ENCODE data around the gene SETDB2. TPM values are rescaled to one million over a fixed set of nuclear protein-coding genes. Genes with fewer than 3 reads are reported as not detected.
"Not testable (repeated sequence)": the region's sequence is repeated elsewhere in the genome, so short reads cannot be mapped to it uniquely, and the experiment has no call there.

SETDB2 gene
- total RNA-seq, 1 experiment from 2014 or later, result 2.7 TPM

DNA sequence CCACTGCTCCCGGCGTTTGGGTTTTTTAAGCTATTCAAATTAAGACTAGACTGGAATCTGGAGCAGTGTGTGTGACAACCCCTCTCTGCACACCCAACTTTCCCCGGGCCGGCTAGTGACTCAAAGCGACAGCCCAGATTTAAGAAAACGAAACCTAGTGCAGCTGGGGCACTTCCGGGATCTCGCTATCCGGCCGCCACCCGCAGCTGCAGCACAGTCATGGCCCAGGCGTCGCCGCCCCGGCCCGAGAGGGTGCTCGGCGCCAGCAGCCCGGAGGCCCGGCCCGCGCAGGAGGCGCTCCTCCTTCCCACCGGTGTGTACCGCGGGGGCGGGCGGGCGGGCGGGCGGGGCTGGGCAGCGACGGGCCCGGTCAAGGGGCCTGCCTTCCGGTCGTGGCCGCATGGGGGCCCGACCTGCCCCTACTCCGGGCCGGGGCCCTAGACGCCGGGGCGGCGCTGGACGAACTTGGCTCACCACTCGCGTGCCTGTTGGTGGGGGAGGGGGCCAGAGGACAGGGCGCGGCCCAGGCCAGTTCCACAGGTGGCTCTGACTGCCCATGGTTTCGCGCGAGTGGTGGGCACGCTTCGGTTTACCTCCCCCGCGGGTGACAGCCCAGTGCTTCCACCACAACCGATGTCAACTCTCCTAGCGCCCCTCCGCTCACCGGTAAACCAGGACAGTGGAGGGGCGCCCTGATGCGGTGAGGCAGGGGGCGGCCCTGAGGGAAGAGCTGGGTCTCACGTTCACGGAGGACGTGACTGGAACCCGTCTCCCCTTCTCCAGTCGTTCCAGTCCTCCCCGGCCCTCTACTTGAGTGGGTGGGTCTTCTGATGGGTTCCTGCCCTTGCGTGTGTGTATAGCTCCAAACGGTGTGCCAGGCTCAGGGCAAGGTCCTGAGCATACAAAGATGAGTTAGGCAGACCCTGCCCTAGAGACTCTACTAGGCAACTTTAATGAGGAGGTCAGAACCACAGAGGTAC lies 52.0 kb downstream of the SETDB2 start, which contains the start of gene PHF11:
TSS of gene PHF11 (plus strand) at position 171 of the 980 bp plus-strand sequence. CDS start at position 220, 49 bp downstream.
- intact Hi-C loops (cut with micrococcal nuclease), result loop anchor here (2.0 to 5.0 kb wide), 2 partner anchors 51 to 111 kb away; partner anchors contain the start of genes CAB39L and SETDB2
- H3K4me1 ChIP-seq (ENCODE audit: insufficient read depth, low read length), result peaks cover 26% of the 10 kb centered on the region
- peak within 1 kb of the TSS; percentile 68 for H3K27ac ChIP-seq (ENCODE audit: low read length)
- DNase-seq (peak; percentile 60), ATAC-seq (peak; percentile 74)
- H3K4me3 ChIP-seq (ENCODE audit: low read length), result peak within 1 kb of the TSS; percentile 72
- H3K9me3 ChIP-seq (ENCODE audit: low read length), result no peaks in the 10 kb centered on the region
- H3K36me3 ChIP-seq (ENCODE audit: low read depth, low read length), result no peaks in the 10 kb centered on the region
- H3K79me2 ChIP-seq (ENCODE audit: low read length), result no peaks in the 10 kb centered on the region
- ChIA-PET POLR2A (ENCODE audit: unreplicated experiment) (interaction anchor here (0.6 to 0.7 kb wide), 3 partner anchors 49 to 107 kb away, joined by 3 to 8 read pairs (median 7); no protein-coding TSS in a partner anchor), CTCF (no interaction called here)
- H3K27me3 ChIP-seq (ENCODE audit: low read length), result no peaks in the 10 kb centered on the region
- H3K4me2 ChIP-seq (ENCODE audit: low read length), result peak within 1 kb of the TSS; percentile 82
- peak within 1 kb of the TSS; percentile 80 for H3K9ac ChIP-seq (ENCODE audit: low read length)
- no peaks in the 10 kb centered on the region for H4K20me1 ChIP-seq (ENCODE audit: low read length)
- H2AFZ ChIP-seq (ENCODE audit: low read length), result peak within 1 kb of the TSS; percentile 89
- TF ChIP-seq EZH2 (IDR thresholded peaks at IDR 0.05; ENCODE audit: low read length, unreplicated experiment) (no peak), EZH2phosphoT487 (IDR thresholded peaks at IDR 0.05; ENCODE audit: borderline replicate concordance, low read length) (no peak)
- TF ChIP-seq, protein P1, sequence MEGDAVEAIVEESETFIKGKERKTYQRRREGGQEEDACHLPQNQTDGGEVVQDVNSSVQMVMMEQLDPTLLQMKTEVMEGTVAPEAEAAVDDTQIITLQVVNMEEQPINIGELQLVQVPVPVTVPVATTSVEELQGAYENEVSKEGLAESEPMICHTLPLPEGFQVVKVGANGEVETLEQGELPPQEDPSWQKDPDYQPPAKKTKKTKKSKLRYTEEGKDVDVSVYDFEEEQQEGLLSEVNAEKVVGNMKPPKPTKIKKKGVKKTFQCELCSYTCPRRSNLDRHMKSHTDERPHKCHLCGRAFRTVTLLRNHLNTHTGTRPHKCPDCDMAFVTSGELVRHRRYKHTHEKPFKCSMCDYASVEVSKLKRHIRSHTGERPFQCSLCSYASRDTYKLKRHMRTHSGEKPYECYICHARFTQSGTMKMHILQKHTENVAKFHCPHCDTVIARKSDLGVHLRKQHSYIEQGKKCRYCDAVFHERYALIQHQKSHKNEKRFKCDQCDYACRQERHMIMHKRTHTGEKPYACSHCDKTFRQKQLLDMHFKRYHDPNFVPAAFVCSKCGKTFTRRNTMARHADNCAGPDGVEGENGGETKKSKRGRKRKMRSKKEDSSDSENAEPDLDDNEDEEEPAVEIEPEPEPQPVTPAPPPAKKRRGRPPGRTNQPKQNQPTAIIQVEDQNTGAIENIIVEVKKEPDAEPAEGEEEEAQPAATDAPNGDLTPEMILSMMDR (conservative IDR thresholded peaks at IDR 0.05; ENCODE audit: low read depth, low read length), result no peak
- H3F3A ChIP-seq (ENCODE audit: low read length, unreplicated experiment), result no peaks in the 10 kb centered on the region
- H3K9me2 ChIP-seq (replicated peaks; ENCODE audit: low read length), result no peaks in the 10 kb centered on the region
- no TSS peak for BruUV-seq (replicated peaks)

DNA sequence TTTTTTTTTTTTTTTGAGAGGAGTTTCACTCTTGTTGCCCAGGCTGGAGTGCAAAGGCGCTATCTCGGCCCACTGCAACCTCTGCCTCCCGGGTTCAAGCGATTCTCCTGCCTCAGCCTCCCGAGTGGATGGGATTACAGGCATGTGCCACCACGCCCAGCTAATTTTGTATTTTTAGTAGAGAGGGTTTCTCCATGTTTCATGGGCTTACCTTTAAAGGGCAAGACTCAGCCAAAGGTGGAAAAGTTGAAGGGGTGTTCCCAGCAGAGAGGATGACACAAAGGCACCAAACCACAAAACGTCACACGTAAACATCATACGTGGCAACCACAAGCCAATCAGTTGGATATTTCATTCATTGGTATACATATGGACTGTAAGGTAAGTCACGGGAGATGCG lies 52.8 kb downstream of the SETDB2 start:
- DNase-seq; H3K4me2 ChIP-seq (ENCODE audit: low read length); H3K27ac ChIP-seq (ENCODE audit: low read length); H3K9me2 ChIP-seq (replicated peaks; ENCODE audit: low read length); H3K4me3 ChIP-seq (ENCODE audit: low read length); ATAC-seq; H3K36me3 ChIP-seq (ENCODE audit: low read depth, low read length); H3K9me3 ChIP-seq (ENCODE audit: low read length); H3F3A ChIP-seq (ENCODE audit: low read length, unreplicated experiment); H3K79me2 ChIP-seq (ENCODE audit: low read length); CTCF ChIA-PET; H4K20me1 ChIP-seq (ENCODE audit: low read length); H2AFZ ChIP-seq (ENCODE audit: low read length); H3K27me3 ChIP-seq (ENCODE audit: low read length); H3K9ac ChIP-seq (ENCODE audit: low read length): not testable (repeated sequence)
- intact Hi-C loops (cut with micrococcal nuclease), result loop anchor here (5.0 kb wide), 1 partner anchor 110 kb away; no protein-coding TSS in a partner anchor
- POLR2A ChIA-PET (ENCODE audit: unreplicated experiment), result interaction anchor here (0.6 kb wide), 1 partner anchor 106 kb away, joined by 7 read pairs; no protein-coding TSS in a partner anchor
- BruUV-seq (replicated peaks), result TSS peak; percentile 32
- peaks cover 26% of the 10 kb centered on the region for H3K4me1 ChIP-seq (ENCODE audit: insufficient read depth, low read length)

DNA sequence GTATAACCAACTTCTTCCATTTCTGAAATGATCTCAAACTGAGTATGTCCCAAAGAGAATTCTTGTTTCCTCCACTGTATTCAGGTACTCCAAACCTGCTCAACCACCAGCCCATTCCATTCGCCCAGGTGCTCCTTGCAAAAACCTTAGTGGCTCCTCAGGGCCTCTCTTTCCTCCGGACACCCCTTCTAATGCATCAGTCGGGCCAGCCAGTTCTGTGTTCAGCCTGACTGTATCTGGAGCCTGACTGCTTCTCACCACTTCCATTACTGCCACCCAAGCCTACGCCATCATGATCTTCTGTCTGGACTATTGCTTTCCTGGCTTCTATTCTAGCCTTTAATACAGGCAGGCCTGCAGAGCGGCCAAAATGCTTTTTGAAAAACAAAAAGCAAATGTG lies 53.2 kb downstream of the SETDB2 start:
- no peaks in the 10 kb centered on the region for H3K9me3 ChIP-seq (ENCODE audit: low read length)
- H3K36me3 ChIP-seq (ENCODE audit: low read depth, low read length), result no peaks in the 10 kb centered on the region
- intact Hi-C loops (cut with micrococcal nuclease), result loop anchor here (5.0 kb wide), 1 partner anchor 110 kb away; no protein-coding TSS in a partner anchor
- H3K9me2 ChIP-seq (replicated peaks; ENCODE audit: low read length), result no peaks in the 10 kb centered on the region
- no peak overlapping the region for H3K4me3 ChIP-seq (ENCODE audit: low read length)
- ChIA-PET POLR2A (ENCODE audit: unreplicated experiment) (no interaction called here), CTCF (no interaction called here)
- no peak overlapping the region for H2AFZ ChIP-seq (ENCODE audit: low read length)
- H4K20me1 ChIP-seq (ENCODE audit: low read length), result no peaks in the 10 kb centered on the region
- no peak for DNase-seq
- no peaks in the 10 kb centered on the region for H3K79me2 ChIP-seq (ENCODE audit: low read length)
- no peaks in the 10 kb centered on the region for H3K27me3 ChIP-seq (ENCODE audit: low read length)
- peaks cover 26% of the 10 kb centered on the region for H3K4me1 ChIP-seq (ENCODE audit: insufficient read depth, low read length)
- TF ChIP-seq, protein P1 (conservative IDR thresholded peaks at IDR 0.05; ENCODE audit: low read depth, low read length), result no peak
- TF ChIP-seq EZH2phosphoT487 (IDR thresholded peaks at IDR 0.05; ENCODE audit: borderline replicate concordance, low read length), result no peak
- TF ChIP-seq EZH2 (IDR thresholded peaks at IDR 0.05; ENCODE audit: low read length, unreplicated experiment), result no peak
- H3K4me2 ChIP-seq (ENCODE audit: low read length), result no peak overlapping the region
- H3K9ac ChIP-seq (ENCODE audit: low read length), result no peak overlapping the region
- no TSS peak for BruUV-seq (replicated peaks)
- no peaks in the 10 kb centered on the region for H3F3A ChIP-seq (ENCODE audit: low read length, unreplicated experiment)
- H3K27ac ChIP-seq (ENCODE audit: low read length), result no peak overlapping the region
- no peak for ATAC-seq

All from PC-3 (cell line).